Smooth muscle cell (in vitro differentiated cells): ENCODE data around the gene CCDC78. TPM values are rescaled to one million over a fixed set of nuclear protein-coding genes. Genes with fewer than 3 reads are reported as not detected.

ENCODE experiments used
- DNase-seq: peaks from one replicate; lab custom pipeline; 2025; ENCODE audit not compliant: unreplicated experiment; lab: John Stamatoyannopoulos, UW
- H2AFZ ChIP-seq: fragments of 200-600 bp; sonication (generic); 2 replicates; pipeline ENCODE4 v1.6.0; 2016; ENCODE audit warnings: antibody characterized with exemption, low read depth, mild to moderate bottlenecking
- H3F3A ChIP-seq: fragments of 200-600 bp; sonication (generic); 2 replicates; pipeline ENCODE4 v1.6.0; 2017; ENCODE audit warnings: antibody characterized with exemption, low read depth
- H3K27ac ChIP-seq: fragments of 200-600 bp; sonication (generic); 2 replicates; pipeline ENCODE4 v1.5.1; 2016; ENCODE audit warnings: low read depth, mild to moderate bottlenecking
- H3K27me3 ChIP-seq: fragments of 200-600 bp; sonication (generic); 2 replicates; pipeline ENCODE4 v1.6.1; 2016; ENCODE audit warnings: low read depth, mild to moderate bottlenecking
- H3K36me3 ChIP-seq: fragments of 200-600 bp; sonication (generic); 2 replicates; pipeline ENCODE4 v1.5.1; 2016; ENCODE audit warnings: low read depth
- H3K4me1 ChIP-seq: fragments of 200-600 bp; sonication (generic); 2 replicates; pipeline ENCODE4 v1.5.1; 2016; ENCODE audit warnings: low read depth
- H3K4me2 ChIP-seq: fragments of 200-600 bp; sonication (generic); 2 replicates; pipeline ENCODE4 v1.6.0; 2016; ENCODE audit warnings: mild to moderate bottlenecking
- H3K4me3 ChIP-seq: fragments of 200-600 bp; sonication (generic); 2 replicates; pipeline ENCODE4 v1.5.1; 2016; ENCODE audit warnings: mild to moderate bottlenecking
- H3K79me2 ChIP-seq: fragments of 200-600 bp; sonication (generic); 2 replicates; pipeline ENCODE4 v1.6.0; 2016; ENCODE audit warnings: low read depth, mild to moderate bottlenecking
- H3K9ac ChIP-seq: fragments of 200-600 bp; sonication (generic); 2 replicates; pipeline ENCODE4 v1.6.0; 2016; ENCODE audit warnings: low read depth
- H3K9me3 ChIP-seq: fragments of 200-600 bp; sonication (generic); replicated peaks from 2 replicates; pipeline ENCODE4 v1.5.1; 2016; ENCODE audit warnings: low read depth
- H4K20me1 ChIP-seq: fragments of 200-600 bp; sonication (generic); 2 replicates; pipeline ENCODE4 v1.6.0; 2016; ENCODE audit warnings: low read depth
- CTCF ChIP-seq: fragments of 200-600 bp; sonication (generic); IDR thresholded peaks from 2 replicates; pipeline ENCODE4 v1.5.1; 2017; ENCODE audit warnings: borderline replicate concordance, mild to moderate bottlenecking, antibody characterized with exemption; ENCODE audit not compliant: insufficient read depth, poor library complexity, severe bottlenecking
- WGBS: methylation state at CpG from one replicate; pipeline ENCODE4 v1.1.7; 2016; ENCODE audit warnings: low lambda C conversion rate; 5-methylcytosine and 5-hydroxymethylcytosine counted together
- polyA plus RNA-seq: library from polyadenylated mRNA; unstranded; fragments of >200 nt; fragmentation: Nextera tagmentation; extraction: Ambion mirVana; gene quantifications from 2 replicates; pipeline ENCODE4 v1.2.1, GENCODE V29; 2016
- total RNA-seq: library from RNA; depleted of rRNA; stranded (reverse); fragments of >200 nt; gene quantifications from 2 replicates; pipeline ENCODE4 v1.2.3, GENCODE V29; 2014

Gene CCDC78
- total and polyA plus RNA-seq, 2 experiments from 2014 or later: 2.8 to 3.4 TPM

- Histone ChIP-seq H3K36me3 (no peaks in the 10 kb centered on the region), H3K4me3 (no peak overlapping the region), H3K4me1 (no peaks in the 10 kb centered on the region), H3K9ac (no peak overlapping the region), H2AFZ (no peak overlapping the region), H3K27me3 (no peaks in the 10 kb centered on the region), H3K27ac (no peak overlapping the region), H3F3A (no peaks in the 10 kb centered on the region), H3K79me2 (no peaks in the 10 kb centered on the region), H3K9me3 (no peaks in the 10 kb centered on the region), H3K4me2 (no peak overlapping the region), H4K20me1 (no peaks in the 10 kb centered on the region)
- DNase-seq: no peak
- TF ChIP-seq CTCF: no peak
- 93% methylated on average over 29 of the region's 29 CpGs for WGBS
These were observed 40.0 kb upstream of the CCDC78 start for GRCh38 chr16:766008-766819.

- H2AFZ ChIP-seq: no peak overlapping the region
- no peak overlapping the region for H3K27ac ChIP-seq
- no peaks in the 10 kb centered on the region for H3K79me2 ChIP-seq
- DNase-seq: no peak
- H3K4me2 ChIP-seq: no peak overlapping the region
- H3K27me3 ChIP-seq: no peaks in the 10 kb centered on the region
- no peaks in the 10 kb centered on the region for H3K36me3 ChIP-seq
- no peaks in the 10 kb centered on the region for H3K9me3 ChIP-seq
- WGBS: 94% methylated on average over 21 of the region's 29 CpGs
- no peak overlapping the region for H3K4me3 ChIP-seq
- H3K4me1 ChIP-seq: no peaks in the 10 kb centered on the region
- no peaks in the 10 kb centered on the region for H4K20me1 ChIP-seq
- no peak overlapping the region for H3K9ac ChIP-seq
- TF ChIP-seq CTCF: no peak
- no peaks in the 10 kb centered on the region for H3F3A ChIP-seq
These were observed 39.2 kb upstream of the CCDC78 start for GRCh38 chr16:765488-765865.

GRCh38 chr16:764848-765487 is 38.7 kb upstream of the CCDC78 start:
- Histone ChIP-seq H3K9me3 (no peaks in the 10 kb centered on the region), H3K4me3 (no peak overlapping the region), H3K9ac (no peak overlapping the region), H3K4me1 (no peaks in the 10 kb centered on the region), H4K20me1 (no peaks in the 10 kb centered on the region), H3K79me2 (no peaks in the 10 kb centered on the region), H3K4me2 (no peak overlapping the region), H3K27me3 (no peaks in the 10 kb centered on the region), H3K36me3 (no peaks in the 10 kb centered on the region), H3F3A (no peaks in the 10 kb centered on the region), H2AFZ (no peak overlapping the region), H3K27ac (no peak overlapping the region)
- 89% methylated on average over 26 of the region's 38 CpGs for WGBS
- no peak for TF ChIP-seq CTCF
- DNase-seq: no peak
